Inflammatory macrophage treated with lipopolysaccharide for 4 hours (primary cell): ENCODE data around the gene MAMLD1.

ENCODE experiments used
- DNase-seq: peaks from one replicate; pipeline ENCODE4 v3.0.0-alpha.2; 2020

Gene MAMLD1

GRCh38 chrX:150355913-150356312 is 7.2 kb upstream of the MAMLD1 start:
- DNase-seq, result no peak

GRCh38 chrX:150357790-150358189 is 5.3 kb upstream of the MAMLD1 start:
- no peak for DNase-seq

- DNase-seq, result no peak
These were observed 4.5 kb upstream of the MAMLD1 start for GRCh38 chrX:150358651-150359050.

GRCh38 chrX:150360331-150360730 is 2.8 kb upstream of the MAMLD1 start:
- DNase-seq, result no peak

- no peak for DNase-seq
These were observed 1.9 kb upstream of the MAMLD1 start for GRCh38 chrX:150361070-150361776.

- DNase-seq, result no peak
These were observed 1.3 kb upstream of the MAMLD1 start for GRCh38 chrX:150361777-150362351.

- DNase-seq, result peak; percentile 37
These were observed 637 bp downstream of the MAMLD1 start for GRCh38 chrX:150363561-150364346.

GRCh38 chrX:150364347-150365050 is 1.4 kb downstream of the MAMLD1 start:
- DNase-seq, result peak; percentile 15

GRCh38 chrX:150365051-150365989 is 2.2 kb downstream of the MAMLD1 start:
- peak; percentile 76 for DNase-seq

- DNase-seq, result peak; percentile 51
These were observed 3.1 kb downstream of the MAMLD1 start for GRCh38 chrX:150365990-150366911.

GRCh38 chrX:150366951-150367545 is 3.9 kb downstream of the MAMLD1 start:
- DNase-seq, result peak; percentile 86

GRCh38 chrX:150370589-150371312 is 7.6 kb downstream of the MAMLD1 start:
- no peak for DNase-seq

GRCh38 chrX:150371877-150372276 is 8.8 kb downstream of the MAMLD1 start:
- no peak for DNase-seq

- no peak for DNase-seq
These were observed 9.2 kb downstream of the MAMLD1 start for GRCh38 chrX:150372280-150372679.

GRCh38 chrX:150372756-150373155 is 9.6 kb downstream of the MAMLD1 start:
- no peak for DNase-seq

GRCh38 chrX:150375243-150375770 is 12.2 kb downstream of the MAMLD1 start:
- no peak for DNase-seq

- DNase-seq, result no peak
These were observed 13.9 kb downstream of the MAMLD1 start for GRCh38 chrX:150377005-150377404.

GRCh38 chrX:150405006-150405405 is 41.9 kb downstream of the MAMLD1 start:
- DNase-seq, result no peak

- no peak for DNase-seq
These were observed 42.5 kb downstream of the MAMLD1 start for GRCh38 chrX:150405576-150405975.

- DNase-seq, result no peak
These were observed 43.5 kb downstream of the MAMLD1 start for GRCh38 chrX:150406596-150406995.
